ENCODE measurements around the gene ANKRD44.
A peak's percentile ranks its signal among the peaks of the same experiment; 100 is the strongest.

The ANKRD44 gene

DNA sequence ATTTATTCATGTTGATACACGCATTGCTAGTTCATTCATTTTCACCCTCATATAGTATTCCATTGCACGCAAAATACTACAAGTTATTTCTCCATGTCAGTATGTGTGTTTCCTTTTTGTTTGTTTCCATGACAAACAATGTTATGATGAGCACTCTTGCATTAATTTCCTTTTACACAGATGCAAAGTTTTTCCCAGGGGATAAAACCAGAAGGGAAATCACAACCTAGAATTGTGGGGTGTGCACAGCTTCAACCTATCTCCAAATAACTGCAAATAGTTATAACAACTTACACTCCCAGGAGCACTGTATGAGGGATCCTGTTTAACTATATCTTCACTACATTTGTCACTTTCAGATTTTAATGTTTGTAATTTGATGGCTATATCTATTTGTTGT, 87.1 kb downstream of the ANKRD44 start:
- no peak for DNase-seq
- in situ Hi-C loops (cut with MboI; ENCODE audit: low pct_unique_long_range_greater_than_20kb, low sequenced_read_pairs), result no loop called here

DNA sequence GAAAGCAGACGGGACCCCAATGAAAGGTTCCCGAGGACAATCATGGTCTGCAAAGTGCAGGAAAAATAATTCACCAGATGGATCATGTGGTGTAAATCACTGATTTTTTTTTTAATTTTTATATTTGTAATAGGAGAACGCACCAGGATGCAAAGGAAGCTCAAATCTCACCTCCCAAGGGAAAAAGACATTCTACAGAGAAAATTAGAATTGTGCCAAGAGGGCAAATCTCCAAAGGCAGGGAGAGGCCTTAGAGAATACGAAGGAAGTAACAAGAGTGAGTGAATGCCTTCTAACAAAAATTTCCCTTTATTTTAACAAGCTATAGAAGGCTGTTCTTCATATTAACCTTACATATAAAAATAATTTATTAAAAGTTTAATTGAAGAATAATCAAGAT, 90.9 kb downstream of the ANKRD44 start:
- in situ Hi-C loops (cut with MboI; ENCODE audit: low pct_unique_long_range_greater_than_20kb, low sequenced_read_pairs), result no loop called here
- no peak for DNase-seq

DNA sequence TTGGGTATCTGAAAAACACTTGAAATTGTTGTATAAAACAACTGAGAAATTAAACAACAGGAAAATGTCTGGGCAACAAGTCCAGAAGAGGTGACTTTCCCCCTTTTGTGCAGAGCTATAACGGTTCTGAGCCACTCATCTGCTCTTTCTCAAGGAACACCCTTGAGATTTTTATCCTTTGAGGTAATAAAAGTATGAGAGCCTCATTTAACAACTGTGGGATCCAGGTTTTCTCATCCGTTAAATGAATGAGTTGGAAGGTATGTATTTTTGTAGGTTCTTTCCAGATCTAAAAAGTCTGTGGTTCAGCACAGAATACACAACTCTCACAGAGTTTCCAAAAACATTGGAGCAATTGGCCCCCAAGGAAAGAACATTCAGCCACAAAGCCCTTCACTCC, 93.0 kb downstream of the ANKRD44 start:
- in situ Hi-C loops (cut with MboI; ENCODE audit: low pct_unique_long_range_greater_than_20kb, low sequenced_read_pairs), result no loop called here

DNA sequence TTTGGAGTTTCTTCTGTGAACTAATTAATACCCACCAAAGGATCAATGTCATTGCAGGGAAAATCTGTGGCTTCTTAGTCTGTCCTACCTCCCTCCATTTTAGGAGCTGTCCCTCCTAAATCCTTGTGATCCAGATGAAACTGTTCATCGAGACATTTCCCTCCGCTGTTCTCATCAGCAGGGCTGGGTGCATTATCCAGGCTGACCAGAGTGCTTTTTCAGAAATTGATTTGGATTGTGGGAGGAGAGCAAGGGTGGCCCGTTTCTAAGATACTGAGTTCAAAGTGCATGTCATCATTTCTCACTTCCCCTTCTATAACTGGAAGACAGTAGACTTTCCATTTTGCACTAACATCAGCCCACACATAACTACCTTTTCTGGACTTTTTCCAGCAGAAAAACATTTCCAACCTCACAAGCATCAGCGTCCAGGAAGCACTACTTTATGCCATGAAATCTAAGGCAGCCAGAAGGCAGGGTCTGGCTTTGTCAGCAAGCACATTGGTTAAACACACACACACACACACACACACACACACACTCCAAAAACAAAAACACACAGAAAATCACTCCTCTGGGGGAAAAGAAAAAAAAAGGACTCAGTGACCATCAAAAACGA, 94.1 kb downstream of the ANKRD44 start:
- peak; percentile 69 for DNase-seq
- in situ Hi-C loops (cut with MboI; ENCODE audit: low pct_unique_long_range_greater_than_20kb, low sequenced_read_pairs), result no loop called here

More for the DNA sequence above, 93.0 kb downstream of the ANKRD44 start:
- no peak for DNase-seq

DNA sequence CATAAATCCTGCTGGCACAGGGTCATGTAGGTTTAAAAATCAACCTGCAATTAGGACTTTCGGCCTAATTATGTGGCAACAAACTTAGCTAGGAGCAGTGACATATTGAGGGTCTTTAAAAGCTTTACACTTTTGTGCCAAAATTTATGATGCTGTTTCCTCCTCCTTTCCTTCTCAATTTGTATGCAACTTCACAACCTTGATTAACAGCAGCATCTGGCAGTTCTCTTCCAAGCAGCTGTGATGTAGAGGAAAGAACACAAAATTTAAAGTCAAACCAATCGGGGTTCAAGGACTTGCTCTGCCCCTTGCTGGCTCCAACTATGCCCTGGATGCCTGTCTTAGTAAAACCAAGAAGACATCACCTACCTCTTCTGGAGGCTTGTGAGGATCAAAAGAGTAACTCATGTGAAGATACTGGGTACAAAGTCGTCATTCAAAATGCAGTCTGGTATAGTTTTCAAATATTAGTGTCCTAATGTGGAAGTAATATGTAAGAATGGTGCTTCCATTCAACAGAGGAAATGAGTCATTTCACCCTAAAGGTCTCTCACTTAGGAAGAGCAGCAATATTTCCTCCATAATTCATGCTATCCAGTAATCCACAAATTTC, 94.7 kb downstream of the ANKRD44 start:
- in situ Hi-C loops (cut with MboI; ENCODE audit: low pct_unique_long_range_greater_than_20kb, low sequenced_read_pairs), result no loop called here
- DNase-seq, result no peak

DNA sequence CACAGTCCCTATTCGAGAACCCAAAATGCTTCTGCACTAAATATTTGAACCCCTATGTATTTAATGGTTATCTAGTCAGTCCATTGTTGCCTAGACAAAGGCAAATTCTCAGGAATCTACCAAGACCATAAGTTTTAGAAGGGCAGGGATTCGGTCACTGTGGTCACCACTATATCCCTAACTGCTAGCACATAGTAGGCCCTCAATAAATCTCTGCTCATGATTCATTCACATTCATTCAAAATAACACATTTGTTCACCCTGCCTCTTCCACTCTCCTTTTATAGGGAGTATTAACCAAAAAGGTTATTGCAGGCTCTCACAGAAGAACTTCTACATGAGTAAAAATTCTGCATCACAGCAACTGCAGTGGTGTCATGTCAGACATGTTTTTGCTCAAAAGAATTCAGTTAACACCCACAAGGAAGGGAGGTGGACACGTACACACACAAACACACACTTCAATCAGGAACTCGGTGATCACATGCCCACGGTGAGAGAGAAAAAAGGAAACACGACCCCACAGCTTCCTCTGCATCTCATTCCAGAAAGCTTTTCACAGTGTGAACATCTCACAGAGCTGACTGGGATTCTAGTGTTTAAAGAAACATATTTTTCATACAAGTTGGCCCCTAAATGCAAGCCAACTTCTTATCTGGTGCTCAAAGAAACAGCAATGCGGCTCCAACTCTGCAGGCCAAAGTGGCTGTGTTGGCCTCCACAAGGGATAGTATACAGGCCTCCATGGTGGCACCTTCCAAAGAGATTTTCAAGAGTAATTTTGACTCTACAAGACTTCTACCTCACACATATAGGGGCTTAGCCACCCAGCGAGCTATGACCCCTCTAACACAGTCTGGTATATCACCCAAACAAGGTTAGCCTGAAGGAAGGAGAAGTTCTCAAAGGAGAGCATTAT, 98.0 kb downstream of the ANKRD44 start:
- DNase-seq, result peak; percentile 47
- in situ Hi-C loops (cut with MboI; ENCODE audit: low pct_unique_long_range_greater_than_20kb, low sequenced_read_pairs), result no loop called here

DNA sequence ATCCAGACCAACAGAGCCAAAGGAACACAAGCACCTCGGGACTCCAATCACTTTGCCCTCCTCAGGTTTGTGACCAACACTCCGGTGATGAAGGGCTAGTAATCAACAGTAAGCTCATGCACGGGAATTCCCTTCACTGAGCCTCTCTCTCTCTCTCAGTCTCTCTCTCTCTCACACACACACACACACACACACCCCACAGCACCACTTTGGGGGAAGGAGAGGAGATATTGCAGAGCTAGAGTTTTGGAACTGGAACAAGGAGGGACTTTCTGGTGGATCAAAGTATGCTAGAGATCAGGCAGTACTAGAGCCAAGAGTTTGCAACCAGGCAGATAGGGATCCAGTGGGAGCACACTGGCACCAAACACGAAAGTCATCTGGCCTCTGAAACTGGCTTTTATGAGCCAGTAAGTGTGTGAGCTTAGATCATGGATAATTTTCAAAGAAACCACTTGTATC, 98.7 kb downstream of the ANKRD44 start:
- in situ Hi-C loops (cut with MboI; ENCODE audit: low pct_unique_long_range_greater_than_20kb, low sequenced_read_pairs), result no loop called here
- DNase-seq, result no peak

DNA sequence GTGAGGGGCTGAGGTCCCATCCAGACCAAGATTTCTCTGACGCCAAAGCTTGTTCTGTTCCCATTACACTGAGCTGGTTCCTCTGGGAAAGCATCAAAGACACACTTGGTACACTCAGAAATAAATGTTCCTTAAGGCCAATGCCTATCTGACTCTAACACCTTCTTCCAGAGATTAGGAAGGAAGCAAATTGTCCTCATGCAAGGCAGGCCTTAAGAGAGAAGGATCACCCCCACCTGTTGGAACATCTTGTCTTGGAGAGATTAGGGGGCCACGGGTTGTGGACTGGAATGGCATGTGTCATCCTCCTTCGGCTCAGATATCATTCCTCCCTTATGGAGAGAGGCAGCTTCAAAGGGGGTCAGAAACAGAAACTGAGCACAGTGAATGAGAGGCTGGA, 100.2 kb downstream of the ANKRD44 start:
- DNase-seq, result peak; percentile 13
- in situ Hi-C loops (cut with MboI; ENCODE audit: low pct_unique_long_range_greater_than_20kb, low sequenced_read_pairs), result no loop called here

DNA sequence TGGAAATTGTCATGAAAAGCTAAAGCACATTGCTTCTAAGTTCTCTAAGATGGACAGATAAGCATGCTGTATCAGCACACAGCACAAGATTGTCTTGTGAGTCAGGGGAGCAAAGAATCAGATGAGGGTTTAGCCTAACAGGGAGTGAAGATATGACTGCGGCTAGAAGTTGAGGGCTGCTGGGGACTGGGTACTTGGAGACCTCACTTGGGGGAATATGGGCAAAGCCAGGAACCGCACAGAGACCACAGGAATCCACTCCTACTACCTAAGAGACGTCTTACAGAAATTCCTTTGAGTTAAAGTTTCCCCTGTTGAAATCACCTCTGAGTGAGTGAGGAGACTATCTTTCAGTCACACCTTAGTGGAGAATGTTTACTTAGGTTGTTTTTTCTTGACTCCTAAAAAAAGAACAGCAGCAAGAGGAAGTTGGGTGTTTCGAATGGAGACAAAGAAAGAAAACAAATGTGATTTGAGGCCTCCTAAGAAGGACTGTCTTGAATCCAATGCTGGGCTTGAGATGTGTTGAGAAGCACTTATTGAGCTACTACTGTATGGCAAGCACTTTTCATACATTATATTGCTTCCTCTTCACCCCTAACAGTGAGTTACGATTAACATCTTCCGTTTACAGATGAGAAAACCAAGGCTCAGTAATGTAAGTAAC, 100.7 kb downstream of the ANKRD44 start:
- peak; percentile 72 for DNase-seq
- in situ Hi-C loops (cut with MboI; ENCODE audit: low pct_unique_long_range_greater_than_20kb, low sequenced_read_pairs), result no loop called here

DNA sequence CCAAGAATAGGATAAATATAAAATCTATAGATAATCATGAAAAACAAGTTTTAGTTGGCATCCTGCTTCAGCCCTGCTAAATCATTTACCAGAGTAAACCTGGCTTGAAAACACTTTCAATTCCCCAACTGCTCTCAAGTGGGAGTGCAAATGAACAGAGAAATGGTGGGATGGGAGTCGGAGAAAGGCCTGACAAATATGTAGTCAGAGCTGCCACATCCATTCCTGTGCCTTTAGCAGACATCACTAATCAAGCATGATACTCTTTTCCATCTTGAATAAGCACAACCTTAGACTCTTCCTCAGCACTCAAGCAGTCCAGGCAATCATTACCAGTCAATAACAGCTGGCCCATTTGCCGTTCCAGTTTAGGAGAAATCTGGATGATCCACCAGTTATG, 101.3 kb downstream of the ANKRD44 start:
- DNase-seq, result no peak
- in situ Hi-C loops (cut with MboI; ENCODE audit: low pct_unique_long_range_greater_than_20kb, low sequenced_read_pairs), result no loop called here

DNA sequence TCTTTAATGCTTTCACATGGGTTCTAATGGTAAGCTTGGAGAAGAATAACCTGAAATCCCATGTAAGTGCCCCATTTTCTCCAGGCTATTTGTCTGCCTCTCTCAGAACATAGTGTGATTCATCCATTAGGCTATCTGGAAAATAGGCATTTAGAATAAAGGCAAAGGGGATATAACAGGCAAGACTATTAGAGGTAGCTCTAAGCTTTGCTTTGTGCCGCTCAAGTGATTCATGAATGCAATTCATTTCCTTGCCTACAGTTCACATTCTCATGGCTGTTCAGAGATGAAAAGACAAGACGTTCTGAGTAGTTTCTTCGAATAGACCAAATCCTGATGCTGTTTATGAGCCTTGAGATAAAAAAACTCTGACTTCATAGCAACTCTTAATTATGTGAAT, 101.7 kb downstream of the ANKRD44 start:
- in situ Hi-C loops (cut with MboI; ENCODE audit: low pct_unique_long_range_greater_than_20kb, low sequenced_read_pairs), result no loop called here
- no peak for DNase-seq

DNA sequence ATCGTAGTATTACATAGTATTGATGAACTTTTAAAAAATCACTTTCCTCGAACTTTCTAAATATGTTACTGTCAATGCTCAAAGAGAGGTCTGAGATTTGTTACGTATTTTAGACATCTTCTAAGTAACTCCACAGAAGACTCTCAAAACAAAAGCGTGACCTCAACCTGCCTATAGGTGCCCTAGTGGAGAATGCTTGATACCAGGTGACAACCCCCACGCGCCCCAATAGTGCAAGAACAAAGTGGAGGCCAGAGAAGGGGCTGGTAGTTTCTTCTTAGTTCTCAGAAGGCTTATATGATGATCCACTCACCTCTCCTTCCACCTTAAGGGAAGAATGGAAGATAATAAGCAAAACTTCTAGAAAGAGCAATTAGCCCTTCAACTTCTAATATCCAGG, 102.6 kb downstream of the ANKRD44 start:
- in situ Hi-C loops (cut with MboI; ENCODE audit: low pct_unique_long_range_greater_than_20kb, low sequenced_read_pairs), result no loop called here
- DNase-seq, result no peak

DNA sequence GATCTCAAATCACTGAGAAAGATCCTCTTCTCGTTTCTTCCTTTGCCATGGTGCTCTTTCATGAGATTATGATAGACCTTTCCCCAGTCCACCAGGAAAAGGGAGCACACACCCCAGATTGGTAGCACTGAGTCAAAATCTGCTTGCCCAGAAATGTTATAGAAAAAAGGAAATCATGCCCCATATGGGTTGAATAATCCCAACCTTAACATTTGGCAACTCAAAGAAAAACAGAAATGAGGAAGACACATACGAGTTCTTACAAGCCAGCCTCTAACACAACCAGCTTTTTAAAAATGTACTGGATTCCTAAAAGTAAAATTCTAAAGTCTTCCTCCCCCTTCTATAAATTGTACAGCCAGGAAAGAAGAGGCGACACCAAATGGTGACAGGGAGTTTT, 103.0 kb downstream of the ANKRD44 start:
- no peak for DNase-seq
- in situ Hi-C loops (cut with MboI; ENCODE audit: low pct_unique_long_range_greater_than_20kb, low sequenced_read_pairs), result no loop called here

DNA sequence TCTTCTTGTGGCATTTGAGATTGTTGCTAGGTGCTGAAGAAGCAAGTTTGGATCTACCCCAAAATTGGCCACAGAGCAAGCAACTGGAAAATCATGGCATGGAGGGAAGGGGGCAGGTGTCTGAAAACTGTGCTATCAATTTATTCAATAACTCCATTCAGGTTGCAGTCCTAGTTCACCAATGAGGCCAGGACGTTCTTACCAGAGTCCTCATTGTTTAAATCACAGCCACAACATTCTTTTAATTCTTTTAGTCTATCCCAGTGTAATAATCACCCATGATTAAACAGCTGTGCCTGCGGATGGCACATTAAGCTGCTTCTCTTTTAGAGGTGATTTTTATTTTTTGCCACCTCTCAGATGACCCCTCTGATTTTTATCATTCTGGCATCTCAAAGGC, 103.5 kb downstream of the ANKRD44 start:
- DNase-seq, result no peak
- in situ Hi-C loops (cut with MboI; ENCODE audit: low pct_unique_long_range_greater_than_20kb, low sequenced_read_pairs), result no loop called here

DNA sequence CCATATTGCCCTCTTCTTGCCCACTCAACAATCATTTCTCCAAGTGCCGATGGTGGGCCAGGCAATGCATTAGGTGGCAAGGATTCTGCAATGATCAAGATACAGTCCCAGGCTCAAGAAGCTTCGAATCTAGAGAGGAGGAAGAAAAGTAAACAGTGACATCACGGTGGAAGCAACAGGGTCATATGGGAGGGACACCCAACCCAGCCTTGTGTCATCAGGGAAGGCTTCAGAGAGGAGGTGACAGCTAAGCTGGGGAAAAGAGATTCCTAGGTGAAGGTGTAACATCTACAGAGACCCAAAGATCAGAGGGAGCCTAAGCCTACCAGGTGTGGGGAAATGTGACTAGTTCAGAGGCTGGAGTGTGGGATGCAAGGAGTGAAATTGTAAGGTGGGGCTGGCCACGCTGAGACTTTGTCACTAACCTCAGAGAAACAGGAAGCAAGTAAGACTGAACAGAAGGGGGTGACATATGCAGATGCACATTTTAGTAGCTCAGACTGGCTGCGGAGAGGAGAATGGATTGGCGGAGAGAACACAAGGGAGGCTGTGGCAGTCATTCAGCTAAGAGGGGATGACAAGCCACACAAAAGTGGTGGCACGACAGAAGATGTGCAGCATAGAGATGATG, 104.9 kb downstream of the ANKRD44 start:
- DNase-seq, result peak; percentile 25
- in situ Hi-C loops (cut with MboI; ENCODE audit: low pct_unique_long_range_greater_than_20kb, low sequenced_read_pairs), result no loop called here

DNA sequence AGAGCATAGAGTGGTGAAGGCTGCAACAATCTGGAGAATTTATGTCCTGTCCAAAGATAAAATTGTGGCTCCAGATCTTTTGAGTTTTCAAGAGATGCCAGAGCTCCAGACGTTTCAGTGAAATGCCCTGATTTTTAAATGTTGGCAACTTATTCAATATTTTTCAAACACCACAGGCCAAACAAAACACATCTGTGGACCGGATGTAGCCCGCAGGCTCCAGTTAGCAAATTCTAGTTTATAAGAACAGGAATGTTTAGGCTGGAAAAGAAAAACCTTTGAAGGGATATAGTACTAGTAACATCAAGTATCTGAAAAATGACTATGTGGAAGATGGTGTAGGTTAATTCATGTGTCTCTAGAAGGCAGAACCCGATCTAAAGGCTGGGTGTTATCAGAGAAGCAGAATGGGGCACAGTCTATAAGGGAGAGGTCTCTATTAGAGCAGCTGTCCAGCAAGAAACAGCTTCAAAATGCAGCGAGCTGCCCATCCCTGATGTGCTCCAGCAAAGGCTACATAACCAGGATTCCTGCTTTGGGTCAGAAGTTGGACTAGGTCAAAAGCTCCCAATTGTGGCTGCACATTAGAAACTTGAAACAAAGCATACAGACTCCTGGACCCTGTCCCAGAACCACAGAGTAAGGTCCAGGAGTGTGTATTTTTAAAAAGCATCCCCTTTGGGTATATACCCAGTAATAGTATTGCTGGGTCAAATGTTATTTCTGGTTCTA, 105.9 kb downstream of the ANKRD44 start:
- in situ Hi-C loops (cut with MboI; ENCODE audit: low pct_unique_long_range_greater_than_20kb, low sequenced_read_pairs), result no loop called here
- DNase-seq, result no peak

DNA sequence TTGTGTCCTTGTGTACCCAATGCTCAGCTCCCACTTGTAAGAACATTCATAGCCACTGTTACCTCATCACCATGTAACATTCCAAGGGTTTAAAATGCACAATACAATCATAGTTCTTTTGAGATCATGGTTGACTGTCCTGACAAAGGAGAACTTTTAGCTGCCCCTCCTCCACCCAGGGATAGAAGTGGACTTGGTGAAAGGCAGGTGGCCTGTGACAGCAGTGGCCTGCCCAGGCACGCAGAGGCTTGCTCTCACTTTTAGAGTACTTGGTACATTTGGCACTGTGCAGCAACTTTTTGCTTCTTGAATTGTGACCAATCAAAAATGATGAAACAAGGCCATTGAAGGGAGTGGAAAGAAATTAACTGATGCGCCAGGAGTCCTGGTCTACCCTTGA, 108.7 kb downstream of the ANKRD44 start:
- no peak for DNase-seq
- in situ Hi-C loops (cut with MboI; ENCODE audit: low pct_unique_long_range_greater_than_20kb, low sequenced_read_pairs), result no loop called here

DNA sequence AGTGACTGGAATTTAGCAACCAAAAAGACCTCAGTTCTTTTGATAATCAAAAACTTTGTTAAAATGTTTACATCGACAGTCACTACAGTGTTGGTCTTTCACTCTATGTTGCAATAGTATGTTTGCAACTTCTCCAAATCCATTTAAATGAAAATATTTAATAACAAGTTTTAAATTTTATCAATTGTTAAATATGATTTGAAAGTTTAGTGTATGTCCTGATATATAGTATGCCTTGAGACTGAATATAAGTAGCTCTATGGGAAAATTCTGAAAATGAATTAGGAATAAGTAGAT, 109.9 kb downstream of the ANKRD44 start:
- in situ Hi-C loops (cut with MboI; ENCODE audit: low pct_unique_long_range_greater_than_20kb, low sequenced_read_pairs), result no loop called here

More for the DNA sequence above, 109.9 kb downstream of the ANKRD44 start:
- DNase-seq, result no peak

Data from KBM-7 (cell line).